Activated CD4-positive, alpha-beta T cell treated with anti-CD3 and anti-CD28 coated beads, Interleukin-2, amount 50 U/mL, for 16 hours (primary cell): ENCODE measurements around the gene PLXDC1.
"Not testable (repeated sequence)": the region's sequence is repeated elsewhere in the genome, so short reads cannot be mapped to it uniquely, and the experiment has no call there.

Experiments used
- DNase-seq: peaks from one replicate; pipeline ENCODE4 v3.0.0-alpha.2; 2020

The PLXDC1 gene

GRCh38 chr17:39057701-39058206 is 93.7 kb downstream of the PLXDC1 start:
- no peak for DNase-seq

DNA sequence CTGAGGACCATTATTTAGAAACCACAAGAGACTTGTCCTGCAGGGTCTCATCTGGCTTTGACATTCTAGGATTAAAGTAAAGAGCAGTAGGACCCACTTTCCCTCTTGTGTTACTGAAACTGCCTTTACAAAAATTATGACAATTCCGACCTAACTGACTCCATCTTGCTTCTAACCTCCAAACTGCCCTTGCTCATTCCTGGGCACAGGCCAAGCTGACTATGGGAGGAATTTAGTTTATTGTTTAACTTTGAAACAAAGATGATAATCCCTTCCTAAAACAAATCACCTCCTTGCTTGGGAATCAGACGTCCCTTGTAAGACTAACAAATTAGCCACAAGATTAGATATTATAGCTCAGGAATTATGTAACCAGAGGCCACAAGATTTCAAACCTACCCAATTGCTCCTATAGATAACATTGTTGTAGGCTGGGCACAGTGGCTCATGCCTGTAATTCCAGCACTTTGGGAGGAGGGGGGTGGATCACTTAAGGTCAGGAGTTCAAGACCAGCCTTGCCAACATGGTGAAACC is 97.3 kb downstream of the PLXDC1 start:
- no peak for DNase-seq

DNA sequence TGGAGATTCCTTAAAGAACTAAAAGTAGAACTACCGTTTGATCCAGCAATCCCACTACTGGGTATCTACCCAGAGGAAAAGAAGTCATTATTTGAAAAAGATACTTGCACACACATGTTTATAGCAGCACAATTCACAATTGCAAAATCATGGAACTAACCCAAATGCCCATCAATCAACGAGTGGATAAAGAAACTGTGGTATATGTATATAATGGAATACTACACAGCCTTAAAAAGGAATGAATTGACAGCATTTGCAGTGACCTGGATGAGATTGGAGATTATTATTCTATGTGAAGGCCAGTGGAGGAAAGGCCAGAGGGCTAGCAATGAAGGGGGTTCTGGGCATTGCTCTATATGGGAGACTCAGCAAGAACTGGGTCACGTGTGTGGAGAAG is 99.0 kb downstream of the PLXDC1 start:
- not testable (repeated sequence) for DNase-seq

DNA sequence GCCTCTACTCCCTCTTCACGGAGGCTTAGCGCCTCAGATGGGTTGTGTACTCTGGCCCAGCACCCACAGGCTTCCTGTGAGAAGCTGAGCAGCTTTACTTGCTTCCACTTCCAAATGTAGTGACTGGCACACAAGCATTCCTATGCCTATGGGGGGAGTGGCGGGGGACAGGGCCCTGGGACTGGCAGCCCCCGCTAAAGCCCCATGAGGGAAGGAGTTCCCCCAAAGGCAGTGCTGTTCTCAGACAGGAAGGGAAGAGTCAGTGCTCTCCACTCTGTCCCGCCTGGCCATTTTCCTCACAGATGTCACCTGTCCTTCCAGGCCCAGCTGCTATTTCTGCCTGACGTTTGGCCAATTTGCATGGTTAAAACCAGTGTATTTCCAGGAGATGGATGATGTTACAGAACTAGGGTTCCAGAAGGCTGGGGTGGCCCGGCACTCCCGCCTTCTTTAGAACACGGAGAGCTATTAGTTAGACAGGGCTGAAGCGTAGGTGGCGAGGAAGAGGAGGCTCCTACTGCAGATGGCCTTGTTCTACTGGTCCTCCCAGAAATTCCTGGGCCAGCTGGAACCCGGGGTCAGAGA is 100.3 kb downstream of the PLXDC1 start:
- no peak for DNase-seq

DNA sequence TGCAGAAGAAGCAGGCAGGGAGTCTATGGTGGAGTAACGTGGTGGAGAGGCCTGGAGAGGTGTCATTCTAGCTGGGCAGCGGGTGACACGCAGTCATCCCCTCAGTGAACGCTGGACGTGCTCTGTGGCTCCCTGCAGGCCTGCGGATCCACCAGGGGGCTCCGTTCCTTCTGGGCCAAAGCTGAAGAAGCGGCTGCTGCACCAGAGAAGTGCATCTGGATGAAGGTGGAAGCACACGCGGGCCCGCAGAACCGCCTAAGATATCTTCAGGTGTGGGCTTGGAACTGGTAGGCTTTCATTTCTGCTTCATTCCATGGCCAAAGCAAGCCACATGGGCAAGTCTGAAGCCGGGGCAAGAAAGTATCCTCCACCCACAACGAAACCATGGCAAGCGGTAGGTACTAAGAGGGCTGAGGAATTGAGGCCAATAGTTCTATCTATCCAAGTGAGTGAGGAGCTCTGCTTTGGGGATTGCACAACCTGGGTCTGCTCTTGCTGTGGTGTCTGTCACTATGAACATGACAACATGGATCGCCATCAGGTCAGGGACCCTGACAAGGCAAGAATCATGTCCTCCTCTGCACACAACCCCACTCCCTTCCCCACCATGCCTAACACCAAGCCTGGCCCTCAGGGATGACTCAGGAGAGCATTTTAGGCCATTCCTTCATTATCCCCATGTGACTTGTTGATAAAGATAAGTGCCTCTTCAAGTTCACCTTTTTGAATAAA is 105.3 kb downstream of the PLXDC1 start:
- no peak for DNase-seq

DNA sequence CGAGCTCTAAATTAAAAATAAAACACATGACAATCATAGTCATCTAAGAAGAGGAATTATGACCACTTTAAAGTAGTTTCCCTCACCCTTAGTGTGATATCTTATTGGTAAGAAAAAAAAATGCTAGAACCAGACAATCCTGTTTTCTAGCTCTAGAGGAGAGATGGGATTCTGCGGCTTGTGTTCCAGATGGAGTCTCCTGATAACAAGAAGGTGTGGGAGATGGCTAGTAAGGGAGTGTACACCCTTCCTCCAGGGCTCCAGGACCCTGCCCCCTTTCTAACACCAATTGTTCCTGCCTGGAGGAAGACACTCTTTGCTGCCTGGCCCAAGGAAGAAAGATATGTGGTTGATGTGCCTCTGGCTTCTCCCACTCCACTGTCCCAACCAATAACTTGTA is 115.4 kb downstream of the PLXDC1 start:
- DNase-seq, result no peak

DNA sequence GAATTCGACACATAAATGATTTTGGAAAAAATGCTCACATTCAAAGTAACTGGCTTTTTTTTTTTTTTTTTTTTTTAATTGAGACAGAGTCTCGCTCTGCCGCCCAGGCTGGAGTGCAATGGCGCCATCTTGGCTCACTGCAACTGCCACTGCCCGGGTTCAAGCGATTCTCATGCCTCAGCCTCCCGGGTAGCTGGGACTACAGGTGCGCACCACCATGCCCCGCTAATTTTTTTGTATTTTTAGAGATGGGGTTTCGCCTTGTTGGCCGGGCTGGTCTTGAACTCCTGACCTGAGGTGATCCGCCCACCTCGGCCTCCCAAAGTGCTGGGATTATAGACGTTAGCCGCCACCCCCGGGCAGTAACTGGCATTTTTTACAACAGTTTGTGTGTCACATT is 115.9 kb downstream of the PLXDC1 start:
- DNase-seq, result not testable (repeated sequence)

DNA sequence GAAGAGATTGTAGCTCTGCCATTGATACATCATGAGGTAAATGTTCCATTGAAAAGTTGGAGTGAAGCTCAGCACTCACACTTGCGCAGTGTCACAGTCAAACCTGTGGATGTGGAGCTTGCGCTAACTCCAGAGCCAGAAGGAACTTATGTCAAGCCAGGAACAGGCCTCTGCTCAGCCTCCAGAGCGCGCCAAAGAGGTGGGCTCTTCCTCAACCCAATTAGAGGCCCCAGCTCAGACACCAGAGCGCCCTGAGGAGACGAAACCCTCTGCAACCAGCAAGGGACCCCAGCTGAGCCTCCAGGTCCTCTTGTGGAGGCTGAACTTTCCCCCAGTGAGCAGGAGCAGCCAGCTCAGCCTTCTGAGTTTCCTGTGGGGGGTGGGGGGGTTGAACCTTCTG is 122.7 kb downstream of the PLXDC1 start:
- no peak for DNase-seq

DNA sequence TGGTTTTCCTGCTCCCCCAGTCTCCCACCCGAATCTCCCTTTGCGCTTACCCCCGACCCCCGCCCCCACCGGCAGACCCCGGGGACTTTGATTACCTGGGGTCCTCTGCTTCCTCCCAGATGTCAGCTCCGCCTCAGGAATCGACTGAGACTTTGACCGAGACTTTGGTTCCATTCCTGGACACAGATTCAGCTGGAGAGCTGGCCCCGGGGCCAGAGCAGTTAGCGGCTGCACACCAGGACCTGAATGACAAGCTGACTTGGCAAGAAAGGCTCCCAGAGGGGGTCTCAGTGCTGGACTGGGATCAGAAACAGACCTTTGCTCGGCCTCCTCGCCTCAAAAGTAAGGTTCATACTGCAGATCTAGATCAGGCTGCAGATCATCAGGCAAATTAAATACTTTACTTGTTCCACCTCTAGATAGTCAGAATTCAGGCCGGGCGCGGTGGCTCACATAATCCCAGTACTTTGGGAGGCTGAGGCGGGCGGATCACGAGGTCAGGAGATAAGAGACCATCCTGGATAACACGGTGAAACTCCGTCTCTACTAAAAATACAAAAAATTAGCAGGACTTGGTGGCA is 123.9 kb downstream of the PLXDC1 start:
- no peak for DNase-seq

GRCh38 chr17:39026980-39027451 is 124.4 kb downstream of the PLXDC1 start:
- DNase-seq, result no peak

DNA sequence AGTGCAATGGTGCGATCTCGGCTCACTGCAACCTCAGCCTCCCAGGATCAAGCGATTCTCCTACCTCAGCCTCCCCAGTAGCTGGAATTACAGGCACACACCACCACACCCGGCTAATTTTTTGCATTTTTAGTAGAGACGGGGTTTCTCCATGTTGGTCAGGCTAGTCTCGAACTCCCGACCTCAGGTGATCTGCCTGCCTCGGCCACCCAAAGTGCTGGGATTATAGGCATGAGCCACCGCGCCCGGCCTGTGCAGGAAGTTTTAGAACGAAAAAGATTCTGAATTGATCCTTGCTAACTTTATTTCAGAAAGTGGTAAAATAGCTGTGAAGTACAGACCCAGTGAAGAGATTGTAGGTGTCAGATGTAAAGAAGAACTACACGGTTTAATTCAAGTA is 125.1 kb downstream of the PLXDC1 start:
- not testable (repeated sequence) for DNase-seq

DNA sequence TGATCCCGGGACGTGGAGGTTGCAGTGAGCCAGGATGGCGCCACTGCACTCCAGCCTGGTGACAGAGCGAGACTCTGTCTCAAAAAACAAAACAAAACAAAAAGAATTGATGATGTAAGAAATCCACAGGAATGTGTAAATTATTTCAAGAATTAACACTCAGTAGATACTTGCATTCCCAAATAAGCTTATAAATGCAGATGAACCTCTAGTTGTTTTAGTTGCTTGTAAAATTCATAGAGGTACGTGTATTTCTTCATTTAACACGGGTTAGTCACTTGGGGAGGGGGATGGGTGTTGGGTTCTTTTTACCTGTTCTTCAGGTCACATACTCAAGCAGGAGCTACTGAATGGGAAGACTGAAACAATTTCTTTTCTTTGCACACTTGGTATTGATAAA is 128.5 kb downstream of the PLXDC1 start:
- no peak for DNase-seq

GRCh38 chr17:39020037-39020436 is 131.4 kb downstream of the PLXDC1 start:
- not testable (repeated sequence) for DNase-seq

- DNase-seq, result peak; percentile 1
Observed at GRCh38 chr17:39018267-39019134, 132.9 kb downstream of the PLXDC1 start.

DNA sequence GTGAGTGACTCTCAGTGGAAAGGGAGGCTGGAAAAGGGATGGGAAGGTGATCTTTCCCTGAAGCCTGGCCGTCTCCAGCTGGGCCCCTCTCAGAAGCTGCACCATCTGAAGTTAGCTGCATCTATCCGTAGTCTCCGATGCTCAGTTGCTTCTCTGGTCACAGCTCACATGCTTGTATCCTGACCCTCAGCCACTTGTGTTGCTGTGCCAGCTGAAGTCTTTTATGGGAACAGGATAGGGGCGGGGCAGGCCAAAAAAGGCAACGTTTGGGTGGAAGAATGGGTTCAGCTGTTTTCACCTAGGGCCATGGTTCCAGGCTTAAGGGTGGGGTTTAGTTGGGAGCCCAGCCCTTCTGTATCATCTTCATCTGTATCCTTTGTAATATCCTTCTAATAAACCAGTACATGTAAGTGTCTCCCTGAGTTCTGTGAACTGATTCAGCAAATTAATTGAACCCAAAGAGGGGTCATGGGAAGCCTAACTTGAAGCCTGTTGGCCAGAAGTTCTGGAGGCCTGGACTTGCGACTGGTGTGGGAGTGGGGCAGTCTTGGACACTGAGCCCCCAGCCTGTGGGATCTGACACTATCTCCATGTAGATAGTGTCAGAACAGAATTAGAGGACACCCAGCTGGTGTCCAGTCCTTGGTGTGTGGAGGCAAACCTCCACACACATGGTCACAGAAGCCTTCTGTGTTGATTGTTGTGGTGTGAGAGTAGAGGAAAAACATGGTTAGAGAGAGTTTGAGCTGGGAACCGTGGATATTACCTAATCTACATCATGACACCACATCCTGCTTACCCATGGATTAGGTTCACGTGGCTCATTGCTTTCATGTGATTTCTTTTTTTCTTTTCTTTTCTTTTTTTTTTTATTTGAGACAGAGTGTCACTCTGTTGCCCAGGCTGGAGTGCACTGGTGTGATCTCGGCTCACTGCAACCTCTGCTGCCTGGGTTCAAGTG is 135.0 kb downstream of the PLXDC1 start:
- no peak for DNase-seq

DNA sequence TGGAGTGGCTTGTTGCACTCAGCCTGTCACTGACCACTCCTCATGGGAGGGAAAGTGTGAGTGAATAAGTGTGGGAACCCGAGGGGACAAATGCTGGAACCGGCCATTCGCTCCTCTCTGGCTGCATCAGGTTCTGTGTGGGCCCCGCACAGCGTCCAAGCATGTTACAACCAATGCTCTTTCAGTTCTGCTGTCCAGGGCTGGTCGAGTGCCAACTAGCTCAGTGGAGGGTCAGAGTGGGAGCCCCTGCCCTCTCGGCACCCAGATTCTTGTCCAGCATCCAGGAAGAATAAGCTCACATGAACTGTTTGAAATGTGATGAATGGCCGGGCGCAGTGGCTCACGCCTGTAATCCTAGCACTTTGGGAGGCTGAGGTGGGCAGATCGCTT is 135.9 kb downstream of the PLXDC1 start:
- DNase-seq, result no peak

DNA sequence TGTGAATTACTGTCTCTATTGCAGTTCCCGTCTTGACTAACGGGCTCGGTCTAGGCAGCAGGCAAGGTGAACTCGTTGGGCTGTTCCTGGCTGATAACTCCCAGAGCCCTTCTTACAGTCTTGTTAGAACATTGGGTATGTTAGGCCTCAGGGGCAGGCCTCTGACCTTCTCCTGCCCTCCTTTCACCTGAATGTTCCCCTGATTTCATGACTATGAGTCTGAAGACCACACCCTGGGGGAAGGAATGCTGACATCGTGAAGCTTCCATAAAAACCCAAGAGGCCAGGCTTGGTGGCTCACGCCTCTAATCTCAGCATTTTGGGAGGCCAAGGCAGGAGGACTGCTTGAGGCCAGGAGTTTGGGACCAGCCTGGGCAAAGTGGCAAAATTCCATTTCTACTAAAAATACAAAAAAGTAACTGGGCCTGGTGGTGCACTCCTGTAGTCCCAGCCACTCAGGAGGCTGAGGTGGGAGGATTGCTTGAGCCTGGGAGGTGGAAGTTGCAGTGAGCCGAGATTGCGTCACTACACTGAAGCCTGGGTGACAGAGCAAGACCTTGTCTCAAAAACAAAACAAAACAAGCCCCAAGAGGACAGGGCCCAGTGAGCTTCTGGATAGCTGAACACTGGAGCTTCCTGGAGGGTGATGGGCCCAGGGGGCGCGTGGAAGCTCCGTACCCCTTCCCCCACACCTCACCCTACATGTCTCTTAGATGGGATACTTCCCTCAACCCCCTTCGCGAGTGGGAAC is 136.5 kb downstream of the PLXDC1 start:
- no peak for DNase-seq

- no peak for DNase-seq
Observed at GRCh38 chr17:39014044-39014794, 137.2 kb downstream of the PLXDC1 start.
